ENCODE measurements around the gene FAM171A1.
"Not testable (repeated sequence)": the region's sequence is repeated elsewhere in the genome, so short reads cannot be mapped to it uniquely, and the experiment has no call there.

The FAM171A1 gene

GRCh38 chr10:15345450-15345849, 25.6 kb downstream of the FAM171A1 start:
- DNase-seq (ENCODE audit: extremely low read depth in 1 of 2, low read depth in 1 of 2) = no peak

- no peak for DNase-seq (ENCODE audit: extremely low read depth in 1 of 2, low read depth in 1 of 2)
These were observed 26.2 kb downstream of the FAM171A1 start for GRCh38 chr10:15344876-15345285.

- no peak for DNase-seq (ENCODE audit: extremely low read depth in 1 of 2, low read depth in 1 of 2)
These were observed 26.7 kb downstream of the FAM171A1 start for GRCh38 chr10:15344256-15344875.

- DNase-seq (ENCODE audit: extremely low read depth in 1 of 2, low read depth in 1 of 2) = no peak
These were observed 28.1 kb downstream of the FAM171A1 start for GRCh38 chr10:15342970-15343369.

GRCh38 chr10:15341502-15342128, 29.5 kb downstream of the FAM171A1 start:
- no peak for DNase-seq (ENCODE audit: extremely low read depth in 1 of 2, low read depth in 1 of 2)

- no peak for DNase-seq (ENCODE audit: extremely low read depth in 1 of 2, low read depth in 1 of 2)
These were observed 31.2 kb downstream of the FAM171A1 start for GRCh38 chr10:15339892-15340291.

- DNase-seq (ENCODE audit: extremely low read depth in 1 of 2, low read depth in 1 of 2) = not testable (repeated sequence)
These were observed 33.6 kb downstream of the FAM171A1 start for GRCh38 chr10:15337441-15337923.

GRCh38 chr10:15336211-15336610, 34.9 kb downstream of the FAM171A1 start:
- DNase-seq (ENCODE audit: extremely low read depth in 1 of 2, low read depth in 1 of 2) = no peak

GRCh38 chr10:15335508-15335907, 35.6 kb downstream of the FAM171A1 start:
- DNase-seq (ENCODE audit: extremely low read depth in 1 of 2, low read depth in 1 of 2) = no peak

- no peak for DNase-seq (ENCODE audit: extremely low read depth in 1 of 2, low read depth in 1 of 2)
These were observed 36.3 kb downstream of the FAM171A1 start for GRCh38 chr10:15334650-15335323.

GRCh38 chr10:15333909-15334649, 37.0 kb downstream of the FAM171A1 start:
- DNase-seq (ENCODE audit: extremely low read depth in 1 of 2, low read depth in 1 of 2) = no peak

GRCh38 chr10:15333181-15333580, 37.9 kb downstream of the FAM171A1 start:
- DNase-seq (ENCODE audit: extremely low read depth in 1 of 2, low read depth in 1 of 2) = not testable (repeated sequence)

- no peak for DNase-seq (ENCODE audit: extremely low read depth in 1 of 2, low read depth in 1 of 2)
These were observed 39.6 kb downstream of the FAM171A1 start for GRCh38 chr10:15331461-15331860.

GRCh38 chr10:15329437-15329836, 41.7 kb downstream of the FAM171A1 start:
- DNase-seq (ENCODE audit: extremely low read depth in 1 of 2, low read depth in 1 of 2) = no peak

- no peak for DNase-seq (ENCODE audit: extremely low read depth in 1 of 2, low read depth in 1 of 2)
These were observed 45.2 kb downstream of the FAM171A1 start for GRCh38 chr10:15325944-15326284.

- DNase-seq (ENCODE audit: extremely low read depth in 1 of 2, low read depth in 1 of 2) = no peak
These were observed 45.7 kb downstream of the FAM171A1 start for GRCh38 chr10:15325243-15325943.

- no peak for DNase-seq (ENCODE audit: extremely low read depth in 1 of 2, low read depth in 1 of 2)
These were observed 46.5 kb downstream of the FAM171A1 start for GRCh38 chr10:15324611-15325010.

- no peak for DNase-seq (ENCODE audit: extremely low read depth in 1 of 2, low read depth in 1 of 2)
These were observed 47.0 kb downstream of the FAM171A1 start for GRCh38 chr10:15324113-15324512.

GRCh38 chr10:15322356-15322755, 48.7 kb downstream of the FAM171A1 start:
- DNase-seq (ENCODE audit: extremely low read depth in 1 of 2, low read depth in 1 of 2) = no peak

- DNase-seq (ENCODE audit: extremely low read depth in 1 of 2, low read depth in 1 of 2) = no peak
These were observed 49.4 kb downstream of the FAM171A1 start for GRCh38 chr10:15321431-15322341.

All from stimulated activated CD8-positive, alpha-beta memory T cell treated with anti-CD3 and anti-CD28 coated beads, Interleukin-7, amount 100 ng/mL, for 48 hours (primary cell).